Calu3 (cell line): ENCODE data around the gene TM4SF1. TPM values are rescaled to one million over a fixed set of nuclear protein-coding genes. Genes with fewer than 3 reads are reported as not detected.

Experiments used
- BruUV-seq: library from RNA; stranded (reverse); fragments of 400-500 nt; replicated peaks from 2 replicates; lab custom pipeline; 2021; lab: Mats Ljungman, UMichigan
- CTCF ChIA-PET: fragments of 300-600 bp; sonication (Branson Sonifier 250); formaldehyde crosslinking; loops from one replicate; lab custom pipeline; 2022; ENCODE audit warnings: antibody characterized with exemption; lab: Charles Lee
- DNase-seq: peaks from one replicate; pipeline ENCODE4 v3.0.0; 2022
- H3K27ac Mint-ChIP-seq: one replicate; pipeline ENCODE4 v1.8.0; 2022; ENCODE audit warnings: mixed read lengths; ENCODE audit not compliant: unreplicated experiment
- H3K27me3 Mint-ChIP-seq: one replicate; pipeline ENCODE4 v1.8.0; 2022; ENCODE audit warnings: mixed read lengths; ENCODE audit not compliant: unreplicated experiment
- H3K36me3 Mint-ChIP-seq: one replicate; pipeline ENCODE4 v1.8.0; 2022; ENCODE audit warnings: mild to moderate bottlenecking, moderate library complexity, mixed read lengths; ENCODE audit not compliant: insufficient read depth, unreplicated experiment
- H3K4me1 Mint-ChIP-seq: one replicate; pipeline ENCODE4 v1.8.0; 2022; ENCODE audit warnings: mild to moderate bottlenecking, low read depth, mixed read lengths; ENCODE audit not compliant: unreplicated experiment
- H3K4me3 Mint-ChIP-seq: one replicate; pipeline ENCODE4 v1.8.0; 2022; ENCODE audit warnings: mild to moderate bottlenecking, low read depth, moderate library complexity, mixed read lengths; ENCODE audit not compliant: unreplicated experiment
- H3K9me3 Mint-ChIP-seq: one replicate; pipeline ENCODE4 v1.8.0; 2022; ENCODE audit warnings: low read depth, mixed read lengths; ENCODE audit not compliant: unreplicated experiment
- intact Hi-C: fragments of 100-400 bp; cut with micrococcal nuclease; formaldehyde crosslinking; loops from one replicate; pipeline ENCODE4 v1.10.0; 2022; ENCODE audit not compliant: unreplicated experiment
- total RNA-seq: library from RNA; stranded (reverse); gene quantifications from 2 replicates; pipeline ENCODE4 v1.2.3, GENCODE V29; 2022
- TF ChIP-seq, protein P1 (sequence below): fragments of 200-600 bp; IDR thresholded peaks from one replicate; pipeline ENCODE4 v1.8.0; 2022; ENCODE audit warnings: antibody characterized with exemption; ENCODE audit not compliant: unreplicated experiment

The TM4SF1 gene
- total RNA-seq, 1 experiment from 2014 or later: 981 TPM

DNA sequence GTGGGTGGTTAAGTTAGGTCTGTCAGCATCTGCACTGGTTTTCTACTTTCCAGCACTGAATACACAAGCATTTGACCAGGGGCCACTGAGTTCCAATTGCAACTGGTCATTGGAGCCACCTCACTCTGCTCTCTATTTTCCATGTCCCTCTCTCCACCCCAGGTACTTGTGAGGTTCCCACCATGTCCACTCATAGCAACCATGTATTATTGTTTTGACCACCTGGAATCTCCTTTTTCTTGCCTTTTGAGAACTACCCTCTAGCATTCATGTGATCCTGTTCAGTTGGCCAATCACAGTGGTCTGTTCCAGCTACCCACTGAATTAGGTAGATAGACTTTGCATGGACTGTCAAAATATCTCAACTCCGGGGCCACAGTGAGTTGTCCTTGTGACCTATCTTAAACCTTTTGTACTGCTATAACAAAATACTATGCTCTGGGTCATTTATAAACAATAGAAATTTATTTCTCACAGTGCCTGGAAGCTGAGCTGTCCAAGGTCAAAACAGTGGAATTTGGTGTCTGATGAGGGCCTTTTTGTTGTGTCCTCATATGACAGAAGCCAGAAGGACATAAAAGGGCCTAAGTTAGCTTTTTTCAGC, 23.8 kb downstream of the TM4SF1 start:
- DNase-seq: no peak
- H3K4me1 Mint-ChIP-seq: peaks cover 86% of the 10 kb centered on the region
- TF ChIP-seq, protein P1, sequence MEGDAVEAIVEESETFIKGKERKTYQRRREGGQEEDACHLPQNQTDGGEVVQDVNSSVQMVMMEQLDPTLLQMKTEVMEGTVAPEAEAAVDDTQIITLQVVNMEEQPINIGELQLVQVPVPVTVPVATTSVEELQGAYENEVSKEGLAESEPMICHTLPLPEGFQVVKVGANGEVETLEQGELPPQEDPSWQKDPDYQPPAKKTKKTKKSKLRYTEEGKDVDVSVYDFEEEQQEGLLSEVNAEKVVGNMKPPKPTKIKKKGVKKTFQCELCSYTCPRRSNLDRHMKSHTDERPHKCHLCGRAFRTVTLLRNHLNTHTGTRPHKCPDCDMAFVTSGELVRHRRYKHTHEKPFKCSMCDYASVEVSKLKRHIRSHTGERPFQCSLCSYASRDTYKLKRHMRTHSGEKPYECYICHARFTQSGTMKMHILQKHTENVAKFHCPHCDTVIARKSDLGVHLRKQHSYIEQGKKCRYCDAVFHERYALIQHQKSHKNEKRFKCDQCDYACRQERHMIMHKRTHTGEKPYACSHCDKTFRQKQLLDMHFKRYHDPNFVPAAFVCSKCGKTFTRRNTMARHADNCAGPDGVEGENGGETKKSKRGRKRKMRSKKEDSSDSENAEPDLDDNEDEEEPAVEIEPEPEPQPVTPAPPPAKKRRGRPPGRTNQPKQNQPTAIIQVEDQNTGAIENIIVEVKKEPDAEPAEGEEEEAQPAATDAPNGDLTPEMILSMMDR: no peak
- H3K27me3 Mint-ChIP-seq: no peaks in the 10 kb centered on the region
- intact Hi-C loops: loop anchor here (2.0 kb wide), 2 partner anchors 13 to 135 kb away; no protein-coding TSS in a partner anchor
- BruUV-seq: no TSS peak
- H3K9me3 Mint-ChIP-seq: no peaks in the 10 kb centered on the region
- H3K36me3 Mint-ChIP-seq: peaks cover 6% of the 10 kb centered on the region
- H3K4me3 Mint-ChIP-seq: no peak overlapping the region
- CTCF ChIA-PET: interaction anchor here (0.9 to 2.7 kb wide), 6 partner anchors 10 to 37 kb away, joined by 3 to 8 read pairs (median 5); no protein-coding TSS in a partner anchor
- peak overlapping the region; percentile 77 for H3K27ac Mint-ChIP-seq

DNA sequence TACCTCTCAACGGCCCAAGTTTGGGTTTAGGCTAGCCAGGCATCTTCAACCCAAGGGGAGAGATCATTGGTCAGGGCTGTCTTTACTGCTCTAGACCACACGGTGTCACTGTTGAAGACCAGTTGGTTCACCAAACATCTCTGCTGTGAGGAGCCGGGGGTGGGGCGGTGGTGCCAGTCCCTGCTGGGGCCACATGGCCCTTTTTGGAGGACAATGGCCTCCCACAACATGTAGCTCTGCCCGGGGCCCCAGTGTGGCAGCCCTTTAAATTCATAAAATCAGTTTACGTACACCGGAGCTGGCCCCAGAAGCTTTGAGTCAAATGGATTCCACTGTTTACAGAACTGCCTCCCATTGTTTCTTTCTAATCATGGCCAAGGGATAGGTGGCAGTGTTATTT, 24.9 kb downstream of the TM4SF1 start:
- peak; percentile 95 for DNase-seq
- Mint-ChIP-seq H3K9me3 (no peaks in the 10 kb centered on the region), H3K27ac (peak overlapping the region; percentile 77), H3K4me3 (no peak overlapping the region), H3K27me3 (no peaks in the 10 kb centered on the region), H3K4me1 (peaks cover 81% of the 10 kb centered on the region), H3K36me3 (peaks cover 6% of the 10 kb centered on the region)
- intact Hi-C loops: loop anchor here (1.0 to 2.0 kb wide), 3 partner anchors 14 to 136 kb away; no protein-coding TSS in a partner anchor
- CTCF ChIA-PET: interaction anchor here (0.6 to 2.7 kb wide), 11 partner anchors 10 to 232 kb away, joined by 3 to 8 read pairs (median 3); no protein-coding TSS in a partner anchor
- TF ChIP-seq, protein P1: peak; percentile 90
- BruUV-seq: no TSS peak

DNA sequence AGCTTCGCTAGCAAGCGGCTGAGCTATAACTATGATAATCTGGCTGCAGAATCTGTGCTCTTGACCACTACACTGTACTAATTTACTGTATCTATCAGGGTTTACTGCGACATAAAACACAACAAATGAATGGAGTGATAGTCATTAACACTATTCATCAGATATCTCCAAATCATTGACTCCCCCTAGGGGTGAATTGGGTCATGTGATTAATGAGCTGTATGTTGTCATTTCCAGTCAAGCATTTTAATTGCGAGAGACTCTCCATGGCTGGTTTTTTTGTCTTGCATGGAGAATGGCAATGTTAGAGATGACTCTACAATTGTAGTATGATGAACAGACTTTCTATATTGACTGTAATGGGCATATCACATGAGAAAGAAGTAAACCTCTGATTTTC, 33.5 kb downstream of the TM4SF1 start:
- no TSS peak for BruUV-seq
- intact Hi-C loops: no loop called here
- Mint-ChIP-seq H3K27ac (no peak overlapping the region), H3K27me3 (no peaks in the 10 kb centered on the region), H3K36me3 (peaks cover 11% of the 10 kb centered on the region), H3K4me1 (peaks cover 44% of the 10 kb centered on the region), H3K9me3 (no peaks in the 10 kb centered on the region), H3K4me3 (no peak overlapping the region)
- peak; percentile 46 for DNase-seq
- TF ChIP-seq, protein P1: no peak
- CTCF ChIA-PET: interaction anchor here (0.5 to 1.7 kb wide), 9 partner anchors 13 to 224 kb away, joined by 3 to 5 read pairs (median 4); no protein-coding TSS in a partner anchor

DNA sequence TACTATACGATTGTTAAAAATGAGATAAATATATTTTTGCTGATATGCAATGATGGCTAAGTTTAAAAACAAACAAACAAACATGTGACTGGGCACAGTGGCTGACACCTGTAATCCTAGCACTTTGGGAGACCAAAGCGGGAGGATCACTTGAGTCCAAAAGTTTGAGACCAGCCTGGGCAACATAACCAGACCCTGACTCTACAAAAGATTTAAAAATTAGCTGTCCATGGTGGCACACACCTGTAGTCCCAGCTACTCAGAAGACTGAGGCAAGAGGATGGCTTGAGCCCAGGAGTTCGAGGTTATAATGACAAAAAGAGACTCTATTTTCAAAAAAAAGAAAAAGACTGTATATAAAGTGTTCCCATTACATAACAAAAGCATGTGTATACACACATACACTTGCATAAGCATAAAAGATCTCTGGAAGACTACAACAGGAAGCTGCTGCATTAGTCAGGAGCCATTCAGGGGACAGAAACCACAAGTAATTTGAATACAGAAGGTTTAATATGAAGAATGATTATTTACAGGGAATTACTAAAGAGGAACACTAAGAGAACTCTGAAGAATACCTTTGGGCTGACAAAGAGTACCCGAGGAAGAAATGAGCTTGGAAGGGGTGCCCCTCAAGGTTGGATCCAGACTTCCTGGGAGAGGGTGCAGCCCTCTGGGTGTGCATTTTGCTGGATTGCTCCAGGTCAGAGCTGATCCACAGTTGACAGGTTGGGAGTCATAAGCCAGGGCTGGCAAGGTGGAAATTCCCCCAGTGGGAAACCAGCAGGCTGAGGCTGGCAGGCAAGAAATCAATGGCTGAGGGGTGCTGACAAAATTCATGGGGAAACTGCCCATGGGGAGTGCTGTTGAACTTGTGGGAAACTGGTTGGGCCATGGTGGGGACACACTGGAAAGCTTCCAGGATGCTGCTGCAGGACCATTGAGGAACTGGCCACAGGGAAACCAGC, 34.8 kb downstream of the TM4SF1 start:
- Mint-ChIP-seq H3K9me3 (no peaks in the 10 kb centered on the region), H3K27ac (peak overlapping the region; percentile 75), H3K27me3 (no peaks in the 10 kb centered on the region), H3K36me3 (peaks cover 11% of the 10 kb centered on the region), H3K4me3 (no peak overlapping the region), H3K4me1 (peaks cover 44% of the 10 kb centered on the region)
- BruUV-seq: no TSS peak
- TF ChIP-seq, protein P1: no peak
- DNase-seq: peak; percentile 32
- CTCF ChIA-PET: interaction anchor here (0.6 to 1.7 kb wide), 13 partner anchors 9 to 223 kb away, joined by 3 to 8 read pairs (median 5); partner anchors contain the start of gene TM4SF18
- intact Hi-C loops: no loop called here
